HEK293 (cell line): ENCODE results near the gene KIRREL3.

Experiments used
- IKZF3 ChIP-seq: fragments of 450-650 bp; IDR thresholded peaks from 2 replicates; pipeline ENCODE4 v1.5.0; 2018; ENCODE audit warnings: missing biosample characterization, mild to moderate bottlenecking, missing genetic modification characterization, moderate library complexity
- MZF1 ChIP-seq: fragments of 450-650 bp; formaldehyde crosslinking; IDR thresholded peaks from 2 replicates; pipeline ENCODE4 v1.5.1; 2017; ENCODE audit warnings: missing biosample characterization, missing genetic modification characterization, borderline replicate concordance
- REPIN1 ChIP-seq: fragments of 450-650 bp; formaldehyde crosslinking; IDR thresholded peaks from 2 replicates; pipeline ENCODE4 v1.5.1; 2017; ENCODE audit warnings: missing biosample characterization, missing genetic modification characterization, low read depth
- ZBTB48 ChIP-seq: fragments of 450-650 bp; formaldehyde crosslinking; IDR thresholded peaks from 2 replicates; pipeline ENCODE4 v1.5.1; 2016; ENCODE audit warnings: missing biosample characterization, missing genetic modification characterization
- ZBTB7A ChIP-seq: fragments of 450-650 bp; formaldehyde crosslinking; IDR thresholded peaks from 2 replicates; pipeline ENCODE4 v1.5.1; 2016; ENCODE audit warnings: low read depth, missing biosample characterization, missing genetic modification characterization
- ZNF114 ChIP-seq: fragments of 450-650 bp; formaldehyde crosslinking; IDR thresholded peaks from 2 replicates; pipeline ENCODE4 v1.5.0; 2017; ENCODE audit warnings: missing biosample characterization, missing genetic modification characterization
- ZNF155 ChIP-seq: fragments of 450-650 bp; formaldehyde crosslinking; IDR thresholded peaks from 2 replicates; pipeline ENCODE4 v1.5.1; 2016; ENCODE audit warnings: missing biosample characterization, missing genetic modification characterization
- ZNF16 ChIP-seq: fragments of 450-650 bp; formaldehyde crosslinking; IDR thresholded peaks from 2 replicates; pipeline ENCODE4 v1.5.1; 2016; ENCODE audit warnings: low read depth, missing biosample characterization, missing genetic modification characterization
- ZNF248 ChIP-seq: fragments of 450-650 bp; formaldehyde crosslinking; IDR thresholded peaks from 2 replicates; pipeline ENCODE4 v1.5.1; 2017; ENCODE audit warnings: missing biosample characterization, missing genetic modification characterization
- ZNF311 ChIP-seq: fragments of 450-650 bp; formaldehyde crosslinking; IDR thresholded peaks from 2 replicates; pipeline ENCODE4 v1.5.1; 2017; ENCODE audit warnings: missing biosample characterization, missing genetic modification characterization, borderline replicate concordance
- ZNF366 ChIP-seq: fragments of 450-650 bp; formaldehyde crosslinking; conservative IDR thresholded peaks from 2 replicates; pipeline ENCODE4 v1.5.1; 2016; ENCODE audit warnings: missing biosample characterization, missing genetic modification characterization
- ZNF37A ChIP-seq: fragments of 450-650 bp; IDR thresholded peaks from 2 replicates; pipeline ENCODE4 v1.5.1; 2018; ENCODE audit warnings: missing biosample characterization, missing genetic modification characterization
- ZNF394 ChIP-seq: fragments of 450-650 bp; formaldehyde crosslinking; IDR thresholded peaks from 2 replicates; pipeline ENCODE4 v1.5.1; 2016; ENCODE audit warnings: missing biosample characterization, missing genetic modification characterization, mild to moderate bottlenecking, moderate library complexity, borderline replicate concordance
- ZNF555 ChIP-seq: fragments of 450-650 bp; formaldehyde crosslinking; conservative IDR thresholded peaks from 2 replicates; pipeline ENCODE4 v1.5.1; 2017; ENCODE audit warnings: missing biosample characterization, mild to moderate bottlenecking, missing genetic modification characterization, inconsistent platforms
- ZNF624 ChIP-seq: fragments of 450-650 bp; formaldehyde crosslinking; IDR thresholded peaks from 2 replicates; pipeline ENCODE4 v1.5.1; 2017; ENCODE audit warnings: missing biosample characterization, missing genetic modification characterization
- ZNF629 ChIP-seq: fragments of 450-650 bp; formaldehyde crosslinking; IDR thresholded peaks from 2 replicates; pipeline ENCODE4 v1.5.1; 2017; ENCODE audit warnings: missing biosample characterization, missing genetic modification characterization
- ZNF658 ChIP-seq: fragments of 450-650 bp; formaldehyde crosslinking; IDR thresholded peaks from 2 replicates; pipeline ENCODE4; 2016; ENCODE audit warnings: missing biosample characterization, missing genetic modification characterization
- ZNF664 ChIP-seq: fragments of 450-650 bp; formaldehyde crosslinking; IDR thresholded peaks from 2 replicates; pipeline ENCODE4 v1.5.1; 2016; ENCODE audit warnings: missing biosample characterization, missing genetic modification characterization
- ZNF76 ChIP-seq: fragments of 450-650 bp; formaldehyde crosslinking; IDR thresholded peaks from 2 replicates; pipeline ENCODE4; 2016; ENCODE audit warnings: low read depth, missing biosample characterization, missing genetic modification characterization, borderline replicate concordance
- ZNF791 ChIP-seq: fragments of 450-650 bp; formaldehyde crosslinking; IDR thresholded peaks from 2 replicates; pipeline ENCODE4 v1.5.1; 2016; ENCODE audit warnings: missing biosample characterization, missing genetic modification characterization
- ZNF837 ChIP-seq: fragments of 450-650 bp; formaldehyde crosslinking; IDR thresholded peaks from 2 replicates; pipeline ENCODE4 v1.5.1; 2016; ENCODE audit warnings: missing biosample characterization, missing genetic modification characterization
- TF ChIP-seq, protein P1 (sequence below): fragments of 450-650 bp; formaldehyde crosslinking; IDR thresholded peaks from 2 replicates; pipeline ENCODE4 v1.5.1; 2016; ENCODE audit warnings: missing biosample characterization, missing genetic modification characterization
- TF ChIP-seq, protein P2 (sequence below): fragments of 450-650 bp; formaldehyde crosslinking; IDR thresholded peaks from 2 replicates; pipeline ENCODE4 v1.5.0; 2017; ENCODE audit warnings: missing biosample characterization, missing genetic modification characterization, borderline replicate concordance
- TF ChIP-seq, protein P3 (sequence below): fragments of 450-650 bp; formaldehyde crosslinking; IDR thresholded peaks from 2 replicates; pipeline ENCODE4 v1.5.1; 2017; ENCODE audit warnings: missing biosample characterization, missing genetic modification characterization
- TF ChIP-seq, protein P4 (sequence below): fragments of 450-650 bp; formaldehyde crosslinking; IDR thresholded peaks from 2 replicates; pipeline ENCODE4 v1.5.1; 2016; ENCODE audit warnings: missing biosample characterization, missing genetic modification characterization
- TF ChIP-seq, protein P5 (sequence below): fragments of 450-650 bp; formaldehyde crosslinking; IDR thresholded peaks from 2 replicates; pipeline ENCODE4 v1.5.1; 2016; ENCODE audit warnings: missing biosample characterization, missing genetic modification characterization
- TF ChIP-seq, protein P6 (sequence below): fragments of 450-650 bp; formaldehyde crosslinking; IDR thresholded peaks from 2 replicates; pipeline ENCODE4 v1.5.1; 2016; ENCODE audit warnings: missing biosample characterization, missing genetic modification characterization, low read depth

The KIRREL3 gene

DNA sequence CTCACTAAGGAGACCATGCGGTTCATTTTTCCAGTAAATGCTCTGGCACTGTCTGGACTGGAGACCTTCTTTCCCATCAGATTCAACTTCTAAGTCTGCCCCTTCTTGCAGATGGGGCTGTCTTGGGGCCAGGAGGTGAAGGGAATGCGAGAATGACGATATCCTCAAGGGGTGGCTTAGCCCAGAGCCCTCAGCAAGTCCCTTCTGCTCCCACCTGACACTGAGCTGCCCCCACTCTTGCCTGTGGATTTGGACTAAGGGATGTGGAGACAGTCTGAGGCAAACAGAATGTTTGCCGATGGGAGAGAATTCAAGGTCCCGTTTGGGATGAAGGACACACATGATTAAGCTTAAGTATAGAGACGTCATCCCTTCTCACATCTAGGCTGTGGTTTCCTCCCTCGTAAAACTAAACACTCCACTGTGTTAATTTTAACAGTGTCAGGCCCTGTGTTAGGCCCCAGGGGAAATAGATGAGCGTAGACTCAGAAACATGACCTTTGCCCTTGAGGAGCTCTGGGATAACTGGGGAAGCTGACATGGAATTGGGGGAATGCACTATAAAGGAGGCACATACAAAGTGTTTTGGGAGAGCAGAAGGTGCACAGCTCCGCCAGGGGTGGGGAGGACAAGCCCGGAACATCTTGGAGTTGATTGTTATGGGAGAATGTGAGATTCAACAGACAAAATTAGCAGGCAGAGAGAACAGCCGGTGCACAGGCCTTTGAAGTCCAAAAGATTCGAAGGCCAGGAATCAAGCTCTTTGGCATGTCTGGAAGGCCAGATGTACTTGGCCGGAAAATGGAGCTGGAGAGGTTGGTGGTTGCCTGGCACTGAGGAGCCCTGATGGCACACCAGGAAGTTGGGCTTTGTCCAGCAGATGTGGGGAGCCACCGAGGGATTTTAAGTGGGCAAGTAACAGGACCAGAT lies 573.5 kb downstream of the KIRREL3 start (continued):
- TF ChIP-seq, protein P1, sequence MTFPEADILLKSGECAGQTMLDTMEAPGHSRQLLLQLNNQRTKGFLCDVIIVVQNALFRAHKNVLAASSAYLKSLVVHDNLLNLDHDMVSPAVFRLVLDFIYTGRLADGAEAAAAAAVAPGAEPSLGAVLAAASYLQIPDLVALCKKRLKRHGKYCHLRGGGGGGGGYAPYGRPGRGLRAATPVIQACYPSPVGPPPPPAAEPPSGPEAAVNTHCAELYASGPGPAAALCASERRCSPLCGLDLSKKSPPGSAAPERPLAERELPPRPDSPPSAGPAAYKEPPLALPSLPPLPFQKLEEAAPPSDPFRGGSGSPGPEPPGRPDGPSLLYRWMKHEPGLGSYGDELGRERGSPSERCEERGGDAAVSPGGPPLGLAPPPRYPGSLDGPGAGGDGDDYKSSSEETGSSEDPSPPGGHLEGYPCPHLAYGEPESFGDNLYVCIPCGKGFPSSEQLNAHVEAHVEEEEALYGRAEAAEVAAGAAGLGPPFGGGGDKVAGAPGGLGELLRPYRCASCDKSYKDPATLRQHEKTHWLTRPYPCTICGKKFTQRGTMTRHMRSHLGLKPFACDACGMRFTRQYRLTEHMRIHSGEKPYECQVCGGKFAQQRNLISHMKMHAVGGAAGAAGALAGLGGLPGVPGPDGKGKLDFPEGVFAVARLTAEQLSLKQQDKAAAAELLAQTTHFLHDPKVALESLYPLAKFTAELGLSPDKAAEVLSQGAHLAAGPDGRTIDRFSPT (tag by site-specific recombination), result peak; percentile 61
- TF ChIP-seq ZNF658 (tag by site-specific recombination) (no peak), ZNF37A (tag by site-specific recombination) (no peak), ZNF394 (tag by site-specific recombination) (0 out of 2 replicates have a peak, but pooled peaks have one; percentile 21), MZF1 (no peak), ZNF555 (no peak), ZNF16 (tag by site-specific recombination) (no peak), ZNF248 (tag by site-specific recombination) (no peak), ZNF791 (no peak), ZNF629 (tag by site-specific recombination) (peak; percentile 47), ZNF76 (tag by site-specific recombination) (no peak), ZNF114 (no peak), ZNF366 (tag by site-specific recombination) (no peak), ZNF155 (no peak), ZNF837 (no peak), REPIN1 (tag by site-specific recombination) (no peak), ZNF311 (tag by site-specific recombination) (no peak), ZNF664 (tag by site-specific recombination) (no peak), ZBTB7A (no peak), ZNF624 (tag by site-specific recombination) (no peak), IKZF3 (tag by site-specific recombination) (no peak), ZBTB48 (tag by site-specific recombination) (no peak)
- TF ChIP-seq, protein P2, sequence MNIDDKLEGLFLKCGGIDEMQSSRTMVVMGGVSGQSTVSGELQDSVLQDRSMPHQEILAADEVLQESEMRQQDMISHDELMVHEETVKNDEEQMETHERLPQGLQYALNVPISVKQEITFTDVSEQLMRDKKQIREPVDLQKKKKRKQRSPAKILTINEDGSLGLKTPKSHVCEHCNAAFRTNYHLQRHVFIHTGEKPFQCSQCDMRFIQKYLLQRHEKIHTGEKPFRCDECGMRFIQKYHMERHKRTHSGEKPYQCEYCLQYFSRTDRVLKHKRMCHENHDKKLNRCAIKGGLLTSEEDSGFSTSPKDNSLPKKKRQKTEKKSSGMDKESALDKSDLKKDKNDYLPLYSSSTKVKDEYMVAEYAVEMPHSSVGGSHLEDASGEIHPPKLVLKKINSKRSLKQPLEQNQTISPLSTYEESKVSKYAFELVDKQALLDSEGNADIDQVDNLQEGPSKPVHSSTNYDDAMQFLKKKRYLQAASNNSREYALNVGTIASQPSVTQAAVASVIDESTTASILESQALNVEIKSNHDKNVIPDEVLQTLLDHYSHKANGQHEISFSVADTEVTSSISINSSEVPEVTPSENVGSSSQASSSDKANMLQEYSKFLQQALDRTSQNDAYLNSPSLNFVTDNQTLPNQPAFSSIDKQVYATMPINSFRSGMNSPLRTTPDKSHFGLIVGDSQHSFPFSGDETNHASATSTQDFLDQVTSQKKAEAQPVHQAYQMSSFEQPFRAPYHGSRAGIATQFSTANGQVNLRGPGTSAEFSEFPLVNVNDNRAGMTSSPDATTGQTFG (tag by site-specific recombination), result no peak
- TF ChIP-seq, protein P3, sequence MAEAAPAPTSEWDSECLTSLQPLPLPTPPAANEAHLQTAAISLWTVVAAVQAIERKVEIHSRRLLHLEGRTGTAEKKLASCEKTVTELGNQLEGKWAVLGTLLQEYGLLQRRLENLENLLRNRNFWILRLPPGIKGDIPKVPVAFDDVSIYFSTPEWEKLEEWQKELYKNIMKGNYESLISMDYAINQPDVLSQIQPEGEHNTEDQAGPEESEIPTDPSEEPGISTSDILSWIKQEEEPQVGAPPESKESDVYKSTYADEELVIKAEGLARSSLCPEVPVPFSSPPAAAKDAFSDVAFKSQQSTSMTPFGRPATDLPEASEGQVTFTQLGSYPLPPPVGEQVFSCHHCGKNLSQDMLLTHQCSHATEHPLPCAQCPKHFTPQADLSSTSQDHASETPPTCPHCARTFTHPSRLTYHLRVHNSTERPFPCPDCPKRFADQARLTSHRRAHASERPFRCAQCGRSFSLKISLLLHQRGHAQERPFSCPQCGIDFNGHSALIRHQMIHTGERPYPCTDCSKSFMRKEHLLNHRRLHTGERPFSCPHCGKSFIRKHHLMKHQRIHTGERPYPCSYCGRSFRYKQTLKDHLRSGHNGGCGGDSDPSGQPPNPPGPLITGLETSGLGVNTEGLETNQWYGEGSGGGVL (tag by site-specific recombination), result no peak
- TF ChIP-seq, protein P4, sequence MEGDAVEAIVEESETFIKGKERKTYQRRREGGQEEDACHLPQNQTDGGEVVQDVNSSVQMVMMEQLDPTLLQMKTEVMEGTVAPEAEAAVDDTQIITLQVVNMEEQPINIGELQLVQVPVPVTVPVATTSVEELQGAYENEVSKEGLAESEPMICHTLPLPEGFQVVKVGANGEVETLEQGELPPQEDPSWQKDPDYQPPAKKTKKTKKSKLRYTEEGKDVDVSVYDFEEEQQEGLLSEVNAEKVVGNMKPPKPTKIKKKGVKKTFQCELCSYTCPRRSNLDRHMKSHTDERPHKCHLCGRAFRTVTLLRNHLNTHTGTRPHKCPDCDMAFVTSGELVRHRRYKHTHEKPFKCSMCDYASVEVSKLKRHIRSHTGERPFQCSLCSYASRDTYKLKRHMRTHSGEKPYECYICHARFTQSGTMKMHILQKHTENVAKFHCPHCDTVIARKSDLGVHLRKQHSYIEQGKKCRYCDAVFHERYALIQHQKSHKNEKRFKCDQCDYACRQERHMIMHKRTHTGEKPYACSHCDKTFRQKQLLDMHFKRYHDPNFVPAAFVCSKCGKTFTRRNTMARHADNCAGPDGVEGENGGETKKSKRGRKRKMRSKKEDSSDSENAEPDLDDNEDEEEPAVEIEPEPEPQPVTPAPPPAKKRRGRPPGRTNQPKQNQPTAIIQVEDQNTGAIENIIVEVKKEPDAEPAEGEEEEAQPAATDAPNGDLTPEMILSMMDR (tag by site-specific recombination), result no peak
- TF ChIP-seq, protein P5, sequence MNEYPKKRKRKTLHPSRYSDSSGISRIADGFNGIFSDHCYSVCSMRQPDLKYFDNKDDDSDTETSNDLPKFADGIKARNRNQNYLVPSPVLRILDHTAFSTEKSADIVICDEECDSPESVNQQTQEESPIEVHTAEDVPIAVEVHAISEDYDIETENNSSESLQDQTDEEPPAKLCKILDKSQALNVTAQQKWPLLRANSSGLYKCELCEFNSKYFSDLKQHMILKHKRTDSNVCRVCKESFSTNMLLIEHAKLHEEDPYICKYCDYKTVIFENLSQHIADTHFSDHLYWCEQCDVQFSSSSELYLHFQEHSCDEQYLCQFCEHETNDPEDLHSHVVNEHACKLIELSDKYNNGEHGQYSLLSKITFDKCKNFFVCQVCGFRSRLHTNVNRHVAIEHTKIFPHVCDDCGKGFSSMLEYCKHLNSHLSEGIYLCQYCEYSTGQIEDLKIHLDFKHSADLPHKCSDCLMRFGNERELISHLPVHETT (tag by site-specific recombination), result no peak
- TF ChIP-seq, protein P6, sequence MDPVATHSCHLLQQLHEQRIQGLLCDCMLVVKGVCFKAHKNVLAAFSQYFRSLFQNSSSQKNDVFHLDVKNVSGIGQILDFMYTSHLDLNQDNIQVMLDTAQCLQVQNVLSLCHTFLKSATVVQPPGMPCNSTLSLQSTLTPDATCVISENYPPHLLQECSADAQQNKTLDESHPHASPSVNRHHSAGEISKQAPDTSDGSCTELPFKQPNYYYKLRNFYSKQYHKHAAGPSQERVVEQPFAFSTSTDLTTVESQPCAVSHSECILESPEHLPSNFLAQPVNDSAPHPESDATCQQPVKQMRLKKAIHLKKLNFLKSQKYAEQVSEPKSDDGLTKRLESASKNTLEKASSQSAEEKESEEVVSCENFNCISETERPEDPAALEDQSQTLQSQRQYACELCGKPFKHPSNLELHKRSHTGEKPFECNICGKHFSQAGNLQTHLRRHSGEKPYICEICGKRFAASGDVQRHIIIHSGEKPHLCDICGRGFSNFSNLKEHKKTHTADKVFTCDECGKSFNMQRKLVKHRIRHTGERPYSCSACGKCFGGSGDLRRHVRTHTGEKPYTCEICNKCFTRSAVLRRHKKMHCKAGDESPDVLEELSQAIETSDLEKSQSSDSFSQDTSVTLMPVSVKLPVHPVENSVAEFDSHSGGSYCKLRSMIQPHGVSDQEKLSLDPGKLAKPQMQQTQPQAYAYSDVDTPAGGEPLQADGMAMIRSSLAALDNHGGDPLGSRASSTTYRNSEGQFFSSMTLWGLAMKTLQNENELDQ (tag by site-specific recombination), result no peak
